KMS-11 (cell line): ENCODE data around the gene TRABD2B.

Experiments
- H2AFZ ChIP-seq: fragments of 200-600 bp; sonication (generic); 2 replicates; pipeline ENCODE4 v1.6.1; 2016; ENCODE audit warnings: antibody characterized with exemption, mixed run types, low read depth
- H3K27ac ChIP-seq: fragments of 200-600 bp; sonication (generic); 2 replicates; pipeline ENCODE4 v1.6.1; 2016; ENCODE audit warnings: mild to moderate bottlenecking, mixed run types
- H3K27me3 ChIP-seq: fragments of 200-600 bp; sonication (generic); 2 replicates; pipeline ENCODE4 v1.6.1; 2017; ENCODE audit warnings: mild to moderate bottlenecking, low read depth, mixed run types, moderate library complexity; ENCODE audit not compliant: insufficient read depth
- H3K36me3 ChIP-seq: fragments of 200-600 bp; sonication (generic); 2 replicates; pipeline ENCODE4 v1.6.1; 2017; ENCODE audit warnings: mild to moderate bottlenecking, mixed run types; ENCODE audit not compliant: insufficient read depth
- H3K4me1 ChIP-seq: fragments of 200-600 bp; sonication (generic); 2 replicates; pipeline ENCODE4 v1.6.1; 2016; ENCODE audit warnings: mild to moderate bottlenecking, low read depth, mixed run types; ENCODE audit not compliant: poor library complexity, severe bottlenecking
- H3K4me2 ChIP-seq: fragments of 200-600 bp; sonication (generic); 2 replicates; pipeline ENCODE4 v1.7.0; 2016; ENCODE audit warnings: mild to moderate bottlenecking, mixed run types
- H3K4me3 ChIP-seq: fragments of 200-600 bp; sonication (generic); IDR thresholded peaks from 2 replicates; pipeline ENCODE4 v1.6.1; 2017; ENCODE audit warnings: low read depth, low read length, mixed read lengths; ENCODE audit not compliant: insufficient read depth
- H3K79me2 ChIP-seq: fragments of 200-600 bp; sonication (generic); 2 replicates; pipeline ENCODE4 v1.6.1; 2016; ENCODE audit warnings: low read depth, mixed run types; ENCODE audit not compliant: insufficient read depth
- H3K9ac ChIP-seq: fragments of 200-600 bp; sonication (generic); 2 replicates; pipeline ENCODE4 v1.6.1; 2016; ENCODE audit warnings: mild to moderate bottlenecking, mixed run types
- H4K20me1 ChIP-seq: fragments of 200-600 bp; sonication (generic); 2 replicates; pipeline ENCODE4 v1.6.1; 2016; ENCODE audit warnings: mild to moderate bottlenecking, mixed run types; ENCODE audit not compliant: insufficient read depth
- CTCF ChIP-seq: fragments of 200-600 bp; sonication (generic); conservative IDR thresholded peaks from 2 replicates; pipeline ENCODE4 v1.6.1; 2017; ENCODE audit warnings: low read depth, mild to moderate bottlenecking, antibody characterized with exemption, low read length, moderate library complexity, mixed read lengths

The TRABD2B gene

GRCh38 chr1:48013270-48013669 lies 16.1 kb upstream of the TRABD2B start:
- no peaks in the 10 kb centered on the region for H3K27me3 ChIP-seq
- H2AFZ ChIP-seq, result no peak overlapping the region
- no peak overlapping the region for H3K4me2 ChIP-seq
- no peaks in the 10 kb centered on the region for H4K20me1 ChIP-seq
- no peaks in the 10 kb centered on the region for H3K4me1 ChIP-seq
- H3K9ac ChIP-seq, result no peak overlapping the region
- no peaks in the 10 kb centered on the region for H3K36me3 ChIP-seq
- H3K4me3 ChIP-seq, result no peak overlapping the region
- TF ChIP-seq CTCF, result no peak
- H3K27ac ChIP-seq, result no peak overlapping the region
- no peaks in the 10 kb centered on the region for H3K79me2 ChIP-seq

GRCh38 chr1:48007047-48007446 lies 9.9 kb upstream of the TRABD2B start:
- Histone ChIP-seq H2AFZ (no peak overlapping the region), H3K27ac (no peak overlapping the region), H3K36me3 (no peaks in the 10 kb centered on the region), H3K4me2 (no peak overlapping the region), H3K79me2 (no peaks in the 10 kb centered on the region), H3K4me1 (peaks cover 4% of the 10 kb centered on the region), H3K4me3 (no peak overlapping the region), H4K20me1 (no peaks in the 10 kb centered on the region), H3K27me3 (no peaks in the 10 kb centered on the region), H3K9ac (no peak overlapping the region)
- no peak for TF ChIP-seq CTCF

GRCh38 chr1:48006264-48006663 lies 9.1 kb upstream of the TRABD2B start:
- no peak for TF ChIP-seq CTCF
- Histone ChIP-seq H3K9ac (no peak overlapping the region), H3K4me3 (no peak overlapping the region), H3K27me3 (no peaks in the 10 kb centered on the region), H2AFZ (no peak overlapping the region), H3K4me2 (no peak overlapping the region), H3K27ac (no peak overlapping the region), H3K4me1 (peaks cover 4% of the 10 kb centered on the region), H3K79me2 (no peaks in the 10 kb centered on the region), H4K20me1 (no peaks in the 10 kb centered on the region), H3K36me3 (no peaks in the 10 kb centered on the region)

- peaks cover 4% of the 10 kb centered on the region for H3K4me1 ChIP-seq
- no peak overlapping the region for H2AFZ ChIP-seq
- H3K9ac ChIP-seq, result no peak overlapping the region
- H3K4me3 ChIP-seq, result no peak overlapping the region
- H3K27me3 ChIP-seq, result no peaks in the 10 kb centered on the region
- TF ChIP-seq CTCF, result no peak
- no peaks in the 10 kb centered on the region for H3K79me2 ChIP-seq
- no peaks in the 10 kb centered on the region for H4K20me1 ChIP-seq
- no peaks in the 10 kb centered on the region for H3K36me3 ChIP-seq
- no peak overlapping the region for H3K27ac ChIP-seq
- no peak overlapping the region for H3K4me2 ChIP-seq
These were observed 8.3 kb upstream of the TRABD2B start for GRCh38 chr1:48005253-48006117.
